Natural killer cell treated with Interleukin-12 subunit alpha and Interleukin-12 subunit beta and Interleukin-15 and Interleukin-18, amount 100 ng/mL, for 72 hours (primary cell): ENCODE data around the gene MBP. TPM values are rescaled to one million over a fixed set of nuclear protein-coding genes. Genes with fewer than 3 reads are reported as not detected.

ENCODE experiments used
- ATAC-seq, 2 donors: fragments of 150-1000 bp; cut with Tn5 transposase in 1 of 2; sonication (Bioruptor Pico), chemical (Tn5 transposase) in 1 of 2; 2 replicates each; pipeline ENCODE4 v1.10.0; 2021
- DNase-seq: peaks from one replicate; pipeline ENCODE4 v3.0.0; 2022; ENCODE audit warnings: low spot score
- H3K27ac Mint-ChIP-seq, 2 donors: 1 replicate in 1 of 2; 2 replicates in 1 of 2; pipeline ENCODE4 v1.8.0; 2022; ENCODE audit warnings: mixed read lengths in 2 of 2, mild to moderate bottlenecking in 1 of 2, moderate library complexity in 1 of 2
- H3K27me3 Mint-ChIP-seq, 2 donors: 1 replicate in 1 of 2; 2 replicates in 1 of 2; pipeline ENCODE4 v1.8.0; 2022; ENCODE audit warnings: mixed read lengths in 2 of 2
- H3K36me3 Mint-ChIP-seq: one replicate; pipeline ENCODE4 v1.8.0; 2022; ENCODE audit warnings: mixed read lengths
- H3K4me1 Mint-ChIP-seq, 2 donors: 1 replicate in 1 of 2; 2 replicates in 1 of 2; pipeline ENCODE4 v1.8.0; 2022; ENCODE audit warnings: low read depth in 2 of 2, mixed read lengths in 2 of 2, mild to moderate bottlenecking in 1 of 2
- H3K4me3 Mint-ChIP-seq: one replicate; pipeline ENCODE4 v1.8.0; 2022; ENCODE audit warnings: mixed read lengths
- H3K9me3 Mint-ChIP-seq: 2 replicates; pipeline ENCODE4 v1.8.0; 2022; ENCODE audit warnings: mixed read lengths
- total RNA-seq, 2 donors: library from RNA; stranded (reverse); gene quantifications; one replicate each; pipeline ENCODE4 v1.2.3, GENCODE V29; 2022

Gene MBP
- total RNA-seq, 2 donors from 2014 or later: 62.5 to 77.6 TPM

- peak overlapping the region; percentile 91 to 92 for H3K27ac Mint-ChIP-seq
- H3K4me3 Mint-ChIP-seq: peak overlapping the region; percentile 86
- DNase-seq (no peak), ATAC-seq (no peak)
- no peaks in the 10 kb centered on the region for H3K27me3 Mint-ChIP-seq
- peaks cover 13% of the 10 kb centered on the region for H3K36me3 Mint-ChIP-seq
- H3K9me3 Mint-ChIP-seq: peaks cover 4% of the 10 kb centered on the region
- H3K4me1 Mint-ChIP-seq: peaks cover 76 to 89% of the 10 kb centered on the region in 2 donors
Observed at GRCh38 chr18:77121523-77121922, 11.1 kb downstream of the MBP start.

GRCh38 chr18:77119851-77120491 is 12.6 kb downstream of the MBP start:
- peaks cover 4% of the 10 kb centered on the region for H3K9me3 Mint-ChIP-seq
- ATAC-seq (no peak), DNase-seq (peak; percentile 22)
- H3K36me3 Mint-ChIP-seq: peaks cover 13% of the 10 kb centered on the region
- H3K27me3 Mint-ChIP-seq: no peaks in the 10 kb centered on the region
- H3K4me3 Mint-ChIP-seq: peak overlapping the region; percentile 66
- peaks cover 75 to 89% of the 10 kb centered on the region in 2 donors for H3K4me1 Mint-ChIP-seq
- H3K27ac Mint-ChIP-seq: peak overlapping the region; percentile 91 to 92

GRCh38 chr18:77119101-77119850 is 13.3 kb downstream of the MBP start:
- ATAC-seq: no peak

GRCh38 chr18:77118256-77119090 is 14.1 kb downstream of the MBP start:
- Mint-ChIP-seq H3K27ac (peak overlapping the region; percentile 80 to 91), H3K36me3 (peaks cover 13% of the 10 kb centered on the region), H3K4me3 (peak overlapping the region; percentile 66), H3K9me3 (peaks cover 4% of the 10 kb centered on the region), H3K4me1 (peaks cover 74 to 89% of the 10 kb centered on the region in 2 donors), H3K27me3 (no peaks in the 10 kb centered on the region)
- no peak for ATAC-seq
- peak; percentile 28 for DNase-seq

More at GRCh38 chr18:77119101-77119850, 13.3 kb downstream of the MBP start:
- peak; percentile 13 for DNase-seq
- peaks cover 13% of the 10 kb centered on the region for H3K36me3 Mint-ChIP-seq
- H3K4me3 Mint-ChIP-seq: peak overlapping the region; percentile 66
- H3K9me3 Mint-ChIP-seq: peaks cover 4% of the 10 kb centered on the region
- H3K27me3 Mint-ChIP-seq: no peaks in the 10 kb centered on the region
- peak overlapping the region; percentile 80 to 91 for H3K27ac Mint-ChIP-seq
- peaks cover 75 to 89% of the 10 kb centered on the region in 2 donors for H3K4me1 Mint-ChIP-seq

GRCh38 chr18:77116201-77117080 is 16.1 kb downstream of the MBP start:
- H3K27me3 Mint-ChIP-seq: no peaks in the 10 kb centered on the region
- peak overlapping the region; percentile 85 to 99 for H3K27ac Mint-ChIP-seq
- peak; percentile 50 for DNase-seq
- ATAC-seq: no peak
- peaks cover 74 to 89% of the 10 kb centered on the region in 2 donors for H3K4me1 Mint-ChIP-seq
- H3K36me3 Mint-ChIP-seq: peaks cover 17% of the 10 kb centered on the region
- H3K4me3 Mint-ChIP-seq: peak overlapping the region; percentile 51
- peaks cover 4% of the 10 kb centered on the region for H3K9me3 Mint-ChIP-seq

GRCh38 chr18:77115192-77115953 is 17.2 kb downstream of the MBP start:
- Mint-ChIP-seq H3K27me3 (no peaks in the 10 kb centered on the region), H3K9me3 (peaks cover 4% of the 10 kb centered on the region), H3K27ac (peak overlapping the region; percentile 85 to 99), H3K36me3 (peaks cover 17% of the 10 kb centered on the region), H3K4me3 (peak overlapping the region; percentile 68), H3K4me1 (peaks cover 76 to 89% of the 10 kb centered on the region in 2 donors)
- DNase-seq: peak; percentile 6
- ATAC-seq: no peak

GRCh38 chr18:77114415-77115191 is 18.0 kb downstream of the MBP start:
- peak; percentile 85 for DNase-seq
- H3K4me1 Mint-ChIP-seq: peaks cover 77 to 93% of the 10 kb centered on the region in 2 donors
- H3K27ac Mint-ChIP-seq: peak overlapping the region; percentile 85 to 99
- H3K9me3 Mint-ChIP-seq: peaks cover 4% of the 10 kb centered on the region
- H3K36me3 Mint-ChIP-seq: peaks cover 17% of the 10 kb centered on the region
- peak; percentile 87 to 88 for ATAC-seq
- peak overlapping the region; percentile 68 for H3K4me3 Mint-ChIP-seq
- no peaks in the 10 kb centered on the region for H3K27me3 Mint-ChIP-seq

GRCh38 chr18:77114152-77114414 is 18.5 kb downstream of the MBP start:
- H3K27me3 Mint-ChIP-seq: no peaks in the 10 kb centered on the region
- peaks cover 17% of the 10 kb centered on the region for H3K36me3 Mint-ChIP-seq
- H3K9me3 Mint-ChIP-seq: peaks cover 4% of the 10 kb centered on the region
- H3K4me3 Mint-ChIP-seq: peak overlapping the region; percentile 68
- no peak for ATAC-seq
- peak; percentile 1 for DNase-seq
- peak overlapping the region; percentile 85 to 99 for H3K27ac Mint-ChIP-seq
- peaks cover 77 to 93% of the 10 kb centered on the region in 2 donors for H3K4me1 Mint-ChIP-seq

- no peak for DNase-seq
- Mint-ChIP-seq H3K4me1 (peaks cover 76 to 93% of the 10 kb centered on the region in 2 donors), H3K36me3 (peaks cover 12% of the 10 kb centered on the region)
Observed at GRCh38 chr18:77113361-77114151, 19.0 kb downstream of the MBP start.

GRCh38 chr18:77112747-77113092 is 19.9 kb downstream of the MBP start:
- Mint-ChIP-seq H3K36me3 (peaks cover 10% of the 10 kb centered on the region), H3K9me3 (no peaks in the 10 kb centered on the region), H3K27me3 (no peaks in the 10 kb centered on the region), H3K27ac (peak overlapping the region; percentile 85 to 99), H3K4me1 (peaks cover 81 to 99% of the 10 kb centered on the region in 2 donors), H3K4me3 (peak overlapping the region; percentile 64)
- ATAC-seq: no peak
- no peak for DNase-seq

More at GRCh38 chr18:77113361-77114151, 19.0 kb downstream of the MBP start:
- Mint-ChIP-seq H3K27ac (peak overlapping the region; percentile 85 to 99), H3K27me3 (no peaks in the 10 kb centered on the region), H3K9me3 (peaks cover under 1% of the 10 kb centered on the region), H3K4me3 (peak overlapping the region; percentile 68)
- no peak for ATAC-seq

- peaks cover 13% of the 10 kb centered on the region for H3K36me3 Mint-ChIP-seq
- no peaks in the 10 kb centered on the region for H3K27me3 Mint-ChIP-seq
- peak overlapping the region; percentile 85 to 99 for H3K27ac Mint-ChIP-seq
- DNase-seq (no peak), ATAC-seq (no peak)
- no peaks in the 10 kb centered on the region for H3K9me3 Mint-ChIP-seq
- H3K4me3 Mint-ChIP-seq: peak overlapping the region; percentile 76
- H3K4me1 Mint-ChIP-seq: peaks cover 81 to 100% of the 10 kb centered on the region in 2 donors
Observed at GRCh38 chr18:77111951-77112746, 20.4 kb downstream of the MBP start.
